GM19467 (cell line): ENCODE data around the gene GDF10.

Experiments used
- ATAC-seq: cut with Tn5 transposase; IDR thresholded peaks from one replicate; pipeline ENCODE4 v1.9.1; 2021; ENCODE audit warnings: mild to moderate bottlenecking, moderate library complexity; ENCODE audit not compliant: unreplicated experiment

Gene GDF10

GRCh38 chr10:47268696-47269095 lies 31.3 kb upstream of the GDF10 start:
- no peak for ATAC-seq

DNA sequence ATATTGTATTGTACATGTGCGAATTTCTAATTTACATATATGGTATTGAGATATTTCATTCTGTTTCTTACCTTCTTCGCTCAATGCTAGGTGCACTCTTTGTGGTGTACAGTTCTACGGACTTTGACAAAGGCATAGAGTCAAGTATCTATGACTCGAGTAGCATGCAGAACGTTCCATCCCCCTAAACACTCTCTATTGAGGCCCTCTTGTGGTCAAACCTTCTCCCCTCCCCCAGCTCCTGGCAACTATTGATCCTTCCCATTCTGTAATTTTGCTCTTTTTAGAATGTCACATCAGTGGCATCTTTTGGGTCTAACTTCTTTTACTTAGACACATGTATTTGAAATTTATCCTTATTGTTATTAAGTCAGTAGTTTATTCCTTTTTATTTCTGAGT lies 30.7 kb upstream of the GDF10 start:
- no peak for ATAC-seq

DNA sequence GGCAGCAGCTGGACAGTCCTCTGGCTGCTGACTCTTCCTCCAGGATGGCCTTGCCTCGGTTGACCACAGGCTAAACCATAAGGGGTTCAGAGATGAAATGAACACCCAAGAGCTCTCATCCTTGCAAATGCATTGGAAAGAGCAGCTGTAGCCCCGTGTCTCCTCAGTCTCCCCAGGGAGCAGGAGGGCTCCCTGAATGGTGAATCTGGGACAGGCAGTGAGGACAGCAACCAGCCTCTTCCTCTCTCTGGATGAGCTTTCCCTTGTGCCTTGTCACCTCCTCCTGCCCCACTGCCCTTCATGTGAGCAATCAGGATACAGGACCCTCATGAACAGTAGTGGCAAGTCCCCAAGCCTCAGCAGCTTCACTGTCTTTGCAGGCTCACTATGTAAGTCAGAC lies 23.9 kb upstream of the GDF10 start:
- ATAC-seq: no peak

DNA sequence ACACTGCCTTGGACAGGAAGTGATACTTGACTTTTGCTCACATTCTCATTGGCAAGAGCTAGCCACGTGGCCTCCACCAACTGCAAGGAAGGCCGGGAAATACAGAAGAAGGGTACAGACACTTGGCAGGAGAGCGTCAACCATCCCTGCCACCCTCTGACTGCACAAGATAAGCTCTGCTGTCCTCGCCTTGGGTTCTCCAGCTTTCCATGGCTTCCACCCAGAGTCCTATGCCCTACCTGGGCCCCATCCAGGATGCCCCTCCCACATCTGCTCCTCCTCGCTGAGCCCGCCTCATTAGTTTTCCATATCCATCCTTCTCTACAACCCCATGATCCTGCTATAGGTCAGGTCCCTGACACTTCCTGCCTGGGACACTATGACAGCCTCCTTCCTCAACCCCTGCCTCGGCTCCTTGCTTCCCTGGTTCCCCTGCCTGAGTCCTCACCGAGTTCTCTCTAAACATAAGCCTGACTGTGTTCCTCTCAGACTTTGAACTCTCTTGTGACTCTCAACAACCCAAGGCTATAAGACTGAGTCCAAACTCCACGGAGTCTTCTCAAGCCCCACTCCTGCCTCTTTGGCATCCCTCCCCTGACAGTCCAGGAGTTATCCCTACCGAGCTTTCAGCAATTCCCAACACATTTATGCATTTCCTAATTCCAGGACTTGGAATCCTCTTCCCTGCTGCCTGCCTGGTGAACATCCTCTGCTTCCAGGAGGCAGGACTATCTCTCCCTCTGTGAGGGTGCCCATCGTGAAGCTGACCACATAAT lies 23.2 kb upstream of the GDF10 start:
- no peak for ATAC-seq

- ATAC-seq: no peak
Observed at GRCh38 chr10:47277352-47278151, 22.4 kb upstream of the GDF10 start.

DNA sequence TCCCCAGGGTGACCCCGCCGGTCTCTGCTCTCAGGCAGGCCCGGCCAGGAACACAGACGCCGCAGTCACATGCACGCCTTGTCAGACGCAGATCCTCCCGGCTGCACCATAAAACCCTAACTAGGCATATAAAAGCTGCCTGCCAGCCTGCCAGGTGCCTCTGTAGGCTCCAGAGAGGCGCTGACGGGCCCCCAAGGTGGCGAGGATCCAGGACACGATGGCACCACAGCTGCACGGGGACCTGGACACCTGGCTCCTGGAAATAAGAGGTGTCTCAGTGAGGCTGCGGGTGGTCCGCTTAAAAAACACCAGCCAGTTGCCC lies 21.9 kb upstream of the GDF10 start:
- no peak for ATAC-seq

- ATAC-seq: no peak
Observed at GRCh38 chr10:47278720-47279119, 21.3 kb upstream of the GDF10 start.

GRCh38 chr10:47279276-47279675 lies 20.7 kb upstream of the GDF10 start:
- ATAC-seq: no peak

GRCh38 chr10:47282005-47282656 lies 17.9 kb upstream of the GDF10 start:
- no peak for ATAC-seq

DNA sequence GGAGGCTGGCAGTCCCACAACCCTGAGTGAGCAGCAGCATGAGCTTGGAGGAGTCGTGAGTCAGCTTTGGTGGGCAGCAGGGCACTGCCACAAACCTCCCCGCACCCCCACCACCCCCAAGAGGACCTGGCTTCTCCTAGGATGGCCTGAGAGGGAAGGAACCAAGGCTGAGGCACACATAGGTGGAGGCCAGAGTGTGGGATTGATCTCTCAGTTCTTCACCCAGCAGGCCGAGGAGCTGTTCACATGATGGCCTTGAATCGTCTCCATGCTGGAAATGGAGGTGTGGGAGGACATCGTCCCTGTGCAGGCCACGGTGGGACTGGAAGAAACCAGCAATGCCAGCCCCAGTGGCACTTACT lies 17.4 kb upstream of the GDF10 start:
- ATAC-seq: no peak

DNA sequence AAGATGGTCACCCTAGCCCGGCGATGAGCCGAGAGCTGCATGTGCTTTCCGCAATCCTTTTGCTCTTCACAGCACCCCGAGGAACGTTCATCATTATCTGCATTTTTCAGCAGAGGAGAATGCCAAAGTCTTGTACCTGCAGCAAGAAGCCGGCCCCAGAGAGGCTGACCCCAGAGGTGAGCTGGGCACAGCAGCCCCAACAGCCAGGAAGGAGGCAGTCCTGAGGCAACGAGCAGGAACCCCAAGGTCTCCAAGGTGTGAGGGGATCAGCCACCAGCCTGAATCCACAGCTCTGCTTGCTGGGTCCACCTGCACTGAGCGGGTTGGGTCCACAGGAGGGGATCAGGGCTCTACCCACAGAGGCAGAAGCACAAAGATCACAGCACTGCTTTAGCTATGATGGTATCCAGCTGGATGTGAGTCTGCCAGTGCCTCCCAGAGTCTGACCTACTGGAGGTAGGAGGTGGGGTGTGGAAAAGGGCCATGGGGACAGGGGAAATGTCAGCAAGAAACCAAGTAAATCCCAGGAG lies 16.8 kb upstream of the GDF10 start:
- ATAC-seq: no peak

DNA sequence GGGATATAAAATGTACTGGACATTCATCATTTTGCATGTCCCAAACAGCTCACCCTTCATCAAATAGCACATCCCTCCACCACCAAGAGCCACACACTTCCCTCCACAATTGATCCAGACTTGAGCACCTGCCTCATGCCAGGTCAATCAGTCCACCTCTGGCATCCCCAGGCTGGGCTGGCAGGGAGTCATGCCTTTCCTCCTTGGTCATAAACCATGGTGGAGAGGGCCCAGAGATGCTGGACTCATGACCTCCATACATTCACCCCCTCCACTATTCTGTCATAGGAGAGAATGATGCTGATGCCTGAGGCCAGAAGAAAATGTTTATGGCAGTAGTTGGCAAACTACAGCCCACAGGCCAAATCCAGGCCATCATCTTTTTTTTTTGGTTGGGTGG lies 16.1 kb upstream of the GDF10 start:
- no peak for ATAC-seq

DNA sequence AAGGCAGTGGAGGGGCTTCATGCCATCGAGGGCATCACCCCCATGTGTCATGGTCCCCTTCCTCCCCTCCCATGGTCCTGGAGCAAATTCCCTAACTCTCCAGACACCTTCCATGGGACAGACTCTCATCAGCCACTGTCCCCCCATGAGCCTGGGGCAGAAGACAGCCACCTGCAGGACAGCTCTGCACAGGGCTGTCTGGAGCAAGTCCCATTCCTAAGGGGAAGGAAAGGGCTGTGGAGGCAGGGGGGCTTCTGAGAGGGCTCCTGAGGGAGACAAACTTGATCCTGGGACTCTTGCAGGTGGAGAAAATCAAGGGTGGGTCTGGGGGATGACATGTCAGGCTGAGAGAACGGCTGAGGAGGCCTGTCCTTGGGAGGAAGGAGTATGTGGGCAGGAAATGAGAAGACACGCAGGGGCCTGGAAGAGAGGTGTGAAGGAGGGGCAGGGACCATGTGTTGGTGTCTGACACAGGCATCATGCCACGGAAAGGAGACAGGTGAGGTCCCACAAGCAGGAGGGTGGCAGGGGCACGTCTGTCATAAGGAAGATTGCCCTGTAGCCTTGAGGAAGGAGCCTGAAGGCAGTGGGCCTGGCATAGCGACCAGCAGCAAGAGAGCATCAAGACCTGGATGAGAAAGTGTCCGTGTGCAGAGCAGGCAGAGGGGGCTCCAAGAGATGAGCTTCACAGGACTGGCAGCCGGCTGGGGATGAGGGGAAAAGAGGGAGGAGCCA lies 14.4 kb upstream of the GDF10 start:
- ATAC-seq: no peak

DNA sequence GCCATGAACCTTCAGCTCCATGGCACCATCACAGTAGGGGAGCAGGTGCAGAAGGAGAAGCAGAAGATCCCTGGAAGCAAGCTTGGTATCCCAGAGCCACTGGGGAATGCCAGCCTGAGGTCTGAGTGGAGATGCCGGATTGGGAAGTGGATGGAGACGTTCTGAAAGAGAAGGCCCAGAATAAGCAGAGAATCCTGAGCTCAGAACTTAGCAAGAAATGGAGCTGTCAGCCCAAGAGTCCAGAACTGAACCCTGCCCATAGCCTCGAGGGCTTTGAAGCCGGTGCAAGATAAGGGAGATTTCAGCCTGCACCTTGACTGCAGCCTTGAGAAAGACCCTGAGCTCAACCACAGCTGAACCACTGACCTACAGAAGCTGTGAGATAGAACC lies 13.9 kb upstream of the GDF10 start:
- ATAC-seq: no peak

DNA sequence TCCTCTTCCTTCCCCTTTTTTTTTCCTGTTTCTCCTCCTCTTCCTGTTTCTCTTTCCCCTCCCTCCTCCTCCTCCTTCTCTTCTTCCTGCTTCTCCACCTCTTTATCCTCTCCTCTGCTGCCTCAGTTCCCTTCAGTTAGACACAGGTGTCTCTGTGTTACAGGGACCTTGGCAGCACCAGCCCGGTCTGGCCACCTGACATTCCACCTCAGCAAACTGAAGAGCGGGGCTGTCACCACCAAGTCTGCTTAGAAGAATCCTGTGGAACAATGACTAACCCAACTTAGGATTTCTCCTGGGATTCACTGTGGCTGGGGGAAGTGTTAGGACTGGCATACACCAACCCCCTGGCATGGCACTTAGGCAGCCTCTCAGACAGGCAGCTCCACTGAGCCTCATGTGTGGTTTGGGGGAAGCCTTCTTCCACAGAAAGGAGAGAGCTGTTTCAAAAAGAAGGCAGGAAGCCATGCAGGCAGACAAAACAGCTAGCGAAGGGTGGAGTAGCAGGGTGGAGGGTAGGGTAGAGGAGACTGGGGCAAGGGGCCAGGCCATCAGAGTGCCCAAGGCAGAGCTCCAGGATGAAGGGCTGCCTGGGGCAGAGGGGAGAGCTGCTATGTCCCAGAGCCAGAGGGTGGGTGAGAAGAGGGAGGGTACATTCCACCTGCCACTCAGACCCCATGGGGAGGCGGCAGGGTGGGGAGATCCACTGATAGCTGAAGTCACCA lies 13.2 kb upstream of the GDF10 start:
- no peak for ATAC-seq

DNA sequence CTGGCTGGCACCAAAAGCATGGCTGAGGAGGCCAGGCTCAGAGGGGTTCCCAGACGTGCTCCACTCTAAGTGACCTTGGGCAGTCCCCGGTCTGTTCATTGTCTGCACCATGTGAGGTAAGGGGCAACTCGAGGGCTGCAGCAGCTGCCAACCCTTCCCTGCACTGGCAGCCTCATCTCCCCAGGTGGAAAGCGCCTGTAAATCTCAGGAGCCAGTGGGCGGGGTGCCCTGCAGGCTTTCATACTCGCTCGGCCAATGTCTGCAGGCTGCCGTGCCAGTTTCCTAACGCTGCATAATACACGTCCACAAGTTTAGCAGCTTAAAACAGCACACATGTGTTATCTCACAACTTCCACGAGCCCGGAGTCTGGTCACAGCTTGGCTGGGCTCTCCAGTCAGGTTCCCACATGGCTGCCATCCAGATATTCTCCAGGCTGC lies 12.6 kb upstream of the GDF10 start:
- ATAC-seq: no peak

GRCh38 chr10:47287805-47288204 lies 12.2 kb upstream of the GDF10 start:
- ATAC-seq: no peak

DNA sequence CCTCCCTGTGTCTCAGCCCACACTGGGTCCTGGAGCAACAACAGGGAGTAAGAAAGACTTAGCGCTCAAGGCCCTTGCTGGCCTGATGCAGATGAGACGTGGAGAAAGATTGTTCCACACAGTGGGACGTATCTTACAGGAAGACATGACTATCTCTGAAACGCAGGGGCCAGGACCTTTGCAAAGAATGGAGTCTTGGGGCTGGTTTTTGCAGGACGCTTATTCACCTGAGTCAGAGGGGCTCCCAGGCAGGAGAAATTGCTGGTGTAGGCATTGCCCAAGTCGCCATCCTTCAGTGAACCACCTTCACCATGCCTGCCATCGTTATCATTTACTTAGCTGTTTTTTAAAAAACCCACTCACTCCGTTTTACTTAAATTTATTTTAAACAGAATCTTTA lies 11.8 kb upstream of the GDF10 start:
- ATAC-seq: no peak

DNA sequence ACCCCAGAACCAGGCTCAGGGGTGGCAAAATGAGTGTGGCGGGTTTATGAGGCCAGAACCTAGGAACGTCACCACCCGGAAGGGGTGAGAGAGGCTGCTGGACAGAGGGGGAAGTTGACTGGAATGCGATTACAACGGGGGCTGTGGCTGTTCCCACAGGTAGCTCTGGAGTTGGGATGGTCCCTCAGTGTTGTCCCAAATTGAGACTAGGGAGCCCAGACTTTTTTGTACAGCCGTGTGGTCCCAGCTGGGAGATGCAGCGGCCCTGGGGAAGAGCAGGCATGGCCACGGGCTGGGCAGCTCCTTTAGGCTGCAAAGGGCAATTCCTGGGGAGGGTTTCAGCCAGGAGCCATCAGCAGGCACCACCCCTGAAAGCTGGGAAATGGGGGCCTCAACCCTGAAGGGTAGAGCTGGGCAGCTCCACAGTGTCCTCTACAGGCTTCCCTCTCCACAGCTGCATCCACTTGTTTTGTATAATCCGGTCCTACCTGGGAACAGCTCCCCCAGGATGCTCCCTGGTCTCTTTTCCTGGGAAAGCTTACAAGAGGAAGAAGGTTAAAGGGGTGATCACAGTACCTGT lies 11.0 kb upstream of the GDF10 start:
- no peak for ATAC-seq

GRCh38 chr10:47289921-47290320 lies 10.1 kb upstream of the GDF10 start:
- no peak for ATAC-seq
